ENCODE results near the gene ANKRD63.

ANKRD63 gene

GRCh38 chr15:40275954-40276353 is 6.9 kb downstream of the ANKRD63 start:
- Histone ChIP-seq H3K9ac (ENCODE audit: insufficient read length, low read depth) (no peak overlapping the region), H3K4me1 (ENCODE audit: insufficient read depth, insufficient read length) (peaks cover 5% of the 10 kb centered on the region), H3K36me3 (ENCODE audit: insufficient read depth, insufficient read length, low read length) (peaks cover 7% of the 10 kb centered on the region), H3K4me3 (ENCODE audit: insufficient read length, low read depth) (no peak overlapping the region), H3K27me3 (ENCODE audit: insufficient read depth, insufficient read length) (peaks cover 9% of the 10 kb centered on the region), H3K9me3 (ENCODE audit: insufficient read depth, low read length) (peaks cover 4% of the 10 kb centered on the region; the same call in 1 of the 2 replicates)
- no peak for DNase-seq (ENCODE audit: low read depth, low spot score)
- no peak for TF ChIP-seq ZNF274 (IDR thresholded peaks at IDR 0.05; ENCODE audit: low read depth, low read length)

GRCh38 chr15:40275523-40275922 is 7.3 kb downstream of the ANKRD63 start:
- Histone ChIP-seq H3K4me3 (ENCODE audit: insufficient read length, low read depth) (no peak overlapping the region), H3K27me3 (ENCODE audit: insufficient read depth, insufficient read length) (peaks cover 4% of the 10 kb centered on the region), H3K4me1 (ENCODE audit: insufficient read depth, insufficient read length) (peaks cover 5% of the 10 kb centered on the region), H3K36me3 (ENCODE audit: insufficient read depth, insufficient read length, low read length) (peaks cover 7% of the 10 kb centered on the region), H3K9me3 (ENCODE audit: insufficient read depth, low read length) (peaks cover 4% of the 10 kb centered on the region; the same call in 1 of the 2 replicates), H3K9ac (ENCODE audit: insufficient read length, low read depth) (no peak overlapping the region)
- no peak for DNase-seq (ENCODE audit: low read depth, low spot score)
- TF ChIP-seq ZNF274 (IDR thresholded peaks at IDR 0.05; ENCODE audit: low read depth, low read length), result no peak

GRCh38 chr15:40274350-40275274 is 8.3 kb downstream of the ANKRD63 start:
- Histone ChIP-seq H3K9ac (ENCODE audit: insufficient read length, low read depth) (no peak overlapping the region), H3K27me3 (ENCODE audit: insufficient read depth, insufficient read length) (no peaks in the 10 kb centered on the region), H3K9me3 (ENCODE audit: insufficient read depth, low read length) (peaks cover 4% of the 10 kb centered on the region; the same call in 1 of the 2 replicates), H3K4me3 (ENCODE audit: insufficient read length, low read depth) (no peak overlapping the region), H3K4me1 (ENCODE audit: insufficient read depth, insufficient read length) (peaks cover 8% of the 10 kb centered on the region), H3K36me3 (ENCODE audit: insufficient read depth, insufficient read length, low read length) (peaks cover 7% of the 10 kb centered on the region)
- DNase-seq (ENCODE audit: low read depth, low spot score), result no peak
- TF ChIP-seq ZNF274 (IDR thresholded peaks at IDR 0.05; ENCODE audit: low read depth, low read length) (no peak), YY1 (IDR thresholded peaks at IDR 0.05; ENCODE audit: insufficient read depth, insufficient read length) (no peak)

- Histone ChIP-seq H3K4me3 (ENCODE audit: insufficient read length, low read depth) (no peak overlapping the region), H3K4me1 (ENCODE audit: insufficient read depth, insufficient read length) (peaks cover 9% of the 10 kb centered on the region), H3K27me3 (ENCODE audit: insufficient read depth, insufficient read length) (no peaks in the 10 kb centered on the region), H3K9me3 (ENCODE audit: insufficient read depth, low read length) (peaks cover 4% of the 10 kb centered on the region; the same call in 1 of the 2 replicates), H3K36me3 (ENCODE audit: insufficient read depth, insufficient read length, low read length) (peaks cover 7% of the 10 kb centered on the region), H3K9ac (ENCODE audit: insufficient read length, low read depth) (no peak overlapping the region)
- no peak for TF ChIP-seq ZNF274 (IDR thresholded peaks at IDR 0.05; ENCODE audit: low read depth, low read length)
- no peak for TF ChIP-seq YY1 (IDR thresholded peaks at IDR 0.05; ENCODE audit: insufficient read depth, insufficient read length)
- TF ChIP-seq SUZ12 (IDR thresholded peaks at IDR 0.05; ENCODE audit: extremely low read depth, insufficient read depth, insufficient read length), result no peak
- no peak for DNase-seq (ENCODE audit: low read depth, low spot score)
These were observed 9.4 kb downstream of the ANKRD63 start for GRCh38 chr15:40273428-40273827.

GRCh38 chr15:40272485-40273056 is 10.3 kb downstream of the ANKRD63 start:
- Histone ChIP-seq H3K4me3 (ENCODE audit: insufficient read length, low read depth) (no peak overlapping the region), H3K27me3 (ENCODE audit: insufficient read depth, insufficient read length) (no peaks in the 10 kb centered on the region), H3K4me1 (ENCODE audit: insufficient read depth, insufficient read length) (peaks cover 12% of the 10 kb centered on the region), H3K36me3 (ENCODE audit: insufficient read depth, insufficient read length, low read length) (peaks cover 3% of the 10 kb centered on the region), H3K9me3 (ENCODE audit: insufficient read depth, low read length) (peaks cover 4% of the 10 kb centered on the region; the same call in 1 of the 2 replicates), H3K9ac (ENCODE audit: insufficient read length, low read depth) (no peak overlapping the region)
- TF ChIP-seq SUZ12 (IDR thresholded peaks at IDR 0.05; ENCODE audit: extremely low read depth, insufficient read depth, insufficient read length), result no peak
- TF ChIP-seq ZNF274 (IDR thresholded peaks at IDR 0.05; ENCODE audit: low read depth, low read length), result no peak
- no peak for TF ChIP-seq YY1 (IDR thresholded peaks at IDR 0.05; ENCODE audit: insufficient read depth, insufficient read length)
- no peak for DNase-seq (ENCODE audit: low read depth, low spot score)

- no peak for DNase-seq (ENCODE audit: low read depth, low spot score)
- TF ChIP-seq ZNF274 (IDR thresholded peaks at IDR 0.05; ENCODE audit: low read depth, low read length) (no peak), YY1 (IDR thresholded peaks at IDR 0.05; ENCODE audit: insufficient read depth, insufficient read length) (no peak), SUZ12 (IDR thresholded peaks at IDR 0.05; ENCODE audit: extremely low read depth, insufficient read depth, insufficient read length) (no peak)
- Histone ChIP-seq H3K36me3 (ENCODE audit: insufficient read depth, insufficient read length, low read length) (no peaks in the 10 kb centered on the region), H3K9ac (ENCODE audit: insufficient read length, low read depth) (no peak overlapping the region), H3K4me1 (ENCODE audit: insufficient read depth, insufficient read length) (peaks cover 12% of the 10 kb centered on the region), H3K27me3 (ENCODE audit: insufficient read depth, insufficient read length) (no peaks in the 10 kb centered on the region), H3K9me3 (ENCODE audit: insufficient read depth, low read length) (peaks cover 4% of the 10 kb centered on the region; the same call in 1 of the 2 replicates), H3K4me3 (ENCODE audit: insufficient read length, low read depth) (no peak overlapping the region)
These were observed 11.0 kb downstream of the ANKRD63 start for GRCh38 chr15:40271685-40272484.

Data from NT2/D1 (cell line).